Neutrophil (primary cell): ENCODE measurements around the gene EEPD1.

Experiments
- H3K27ac ChIP-seq: fragments of 200-600 bp; sonication (generic); 2 replicates; pipeline ENCODE4 v1.5.1; 2016; ENCODE audit warnings: mild to moderate bottlenecking, moderate library complexity
- H3K27me3 ChIP-seq: fragments of 200-600 bp; sonication (generic); 2 replicates; pipeline ENCODE4 v1.6.0; 2016; ENCODE audit warnings: mild to moderate bottlenecking
- H3K36me3 ChIP-seq: fragments of 200-600 bp; sonication (generic); 2 replicates; pipeline ENCODE4 v1.5.1; 2017
- H3K4me1 ChIP-seq, 2 experiments: fragments of 200-600 bp in 1 of 2; sonication (generic) in 1 of 2; 1 replicate in 1 of 2; 2 replicates in 1 of 2; pipeline versions ENCODE4 v1.5.1 to v1.6.1; 2013 to 2016; ENCODE audit warnings: low read depth in 1 of 2, low read length in 1 of 2, mild to moderate bottlenecking in 1 of 2, moderate library complexity in 1 of 2; ENCODE audit not compliant: control insufficient read depth in 1 of 2, insufficient read depth in 1 of 2
- H3K4me3 ChIP-seq, 2 experiments: fragments of 200-600 bp in 1 of 2; sonication (generic) in 1 of 2; 1 replicate in 1 of 2; 2 replicates in 1 of 2; pipeline ENCODE4 v1.5.1; 2013 to 2016; ENCODE audit warnings: low read depth in 1 of 2, low read length in 1 of 2, mild to moderate bottlenecking in 1 of 2, moderate library complexity in 1 of 2
- H3K9me3 ChIP-seq: fragments of 200-600 bp; sonication (generic); 2 replicates; pipeline ENCODE4 v1.5.1; 2016
- TF ChIP-seq, protein P1 (sequence below): fragments of 200-600 bp; sonication (generic); IDR thresholded peaks from 2 replicates; pipeline ENCODE4 v1.5.1; 2016; ENCODE audit warnings: antibody characterized with exemption

EEPD1 gene

DNA sequence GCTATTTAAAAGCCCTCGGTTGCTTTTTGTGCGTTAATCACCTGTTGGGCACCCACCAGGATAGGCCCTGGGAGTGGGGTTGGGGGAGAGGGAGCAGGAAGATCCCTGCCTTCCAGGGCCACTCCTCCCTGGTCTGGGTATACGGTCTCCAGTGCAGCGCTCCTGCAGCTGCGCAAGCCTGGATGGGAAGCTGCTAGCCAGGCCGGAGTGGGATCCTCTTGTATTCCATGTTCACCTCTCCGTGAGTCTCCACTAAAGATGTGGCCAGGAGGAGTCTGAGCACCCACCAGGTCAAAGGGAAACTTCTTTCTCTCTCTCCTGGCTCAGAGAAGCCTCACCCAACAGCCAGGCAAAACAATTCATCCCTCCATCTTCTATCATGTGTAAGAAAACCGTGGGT, 157.8 kb downstream of the EEPD1 start:
- TF ChIP-seq, protein P1, sequence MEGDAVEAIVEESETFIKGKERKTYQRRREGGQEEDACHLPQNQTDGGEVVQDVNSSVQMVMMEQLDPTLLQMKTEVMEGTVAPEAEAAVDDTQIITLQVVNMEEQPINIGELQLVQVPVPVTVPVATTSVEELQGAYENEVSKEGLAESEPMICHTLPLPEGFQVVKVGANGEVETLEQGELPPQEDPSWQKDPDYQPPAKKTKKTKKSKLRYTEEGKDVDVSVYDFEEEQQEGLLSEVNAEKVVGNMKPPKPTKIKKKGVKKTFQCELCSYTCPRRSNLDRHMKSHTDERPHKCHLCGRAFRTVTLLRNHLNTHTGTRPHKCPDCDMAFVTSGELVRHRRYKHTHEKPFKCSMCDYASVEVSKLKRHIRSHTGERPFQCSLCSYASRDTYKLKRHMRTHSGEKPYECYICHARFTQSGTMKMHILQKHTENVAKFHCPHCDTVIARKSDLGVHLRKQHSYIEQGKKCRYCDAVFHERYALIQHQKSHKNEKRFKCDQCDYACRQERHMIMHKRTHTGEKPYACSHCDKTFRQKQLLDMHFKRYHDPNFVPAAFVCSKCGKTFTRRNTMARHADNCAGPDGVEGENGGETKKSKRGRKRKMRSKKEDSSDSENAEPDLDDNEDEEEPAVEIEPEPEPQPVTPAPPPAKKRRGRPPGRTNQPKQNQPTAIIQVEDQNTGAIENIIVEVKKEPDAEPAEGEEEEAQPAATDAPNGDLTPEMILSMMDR = no peak
- Histone ChIP-seq H3K27ac (no peak overlapping the region), H3K9me3 (no peaks in the 10 kb centered on the region), H3K4me1 (no peaks in the 10 kb centered on the region), H3K36me3 (no peaks in the 10 kb centered on the region), H3K27me3 (no peaks in the 10 kb centered on the region), H3K4me3 (no peak overlapping the region)

DNA sequence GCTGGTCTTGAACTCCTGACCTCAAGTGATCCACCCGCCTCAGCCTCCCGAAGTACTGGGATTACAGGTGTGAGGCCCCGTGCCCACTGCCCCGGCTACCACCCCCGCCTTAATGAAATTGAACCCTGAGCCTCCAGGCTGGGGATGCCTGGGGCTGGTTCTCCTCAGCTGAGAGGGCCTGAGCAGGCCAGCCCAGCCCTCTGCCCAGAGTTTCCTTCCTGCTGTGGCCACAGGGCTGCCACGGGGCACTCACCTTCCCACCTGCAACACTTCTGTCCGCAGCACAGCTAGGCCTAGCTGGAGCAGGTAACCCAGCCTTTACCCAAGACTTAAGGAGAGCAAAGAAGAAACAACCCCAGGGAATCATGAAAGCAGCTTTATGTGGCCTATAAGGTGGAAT, 158.5 kb downstream of the EEPD1 start:
- no peaks in the 10 kb centered on the region for H3K36me3 ChIP-seq
- no peak overlapping the region for H3K27ac ChIP-seq
- H3K27me3 ChIP-seq = no peaks in the 10 kb centered on the region
- no peaks in the 10 kb centered on the region for H3K9me3 ChIP-seq
- no peaks in the 10 kb centered on the region for H3K4me1 ChIP-seq
- TF ChIP-seq, protein P1 = no peak
- H3K4me3 ChIP-seq = no peak overlapping the region

GRCh38 chr7:36312064-36312914, 159.2 kb downstream of the EEPD1 start:
- Histone ChIP-seq H3K4me1 (no peaks in the 10 kb centered on the region), H3K9me3 (no peaks in the 10 kb centered on the region), H3K36me3 (no peaks in the 10 kb centered on the region), H3K4me3 (no peak overlapping the region), H3K27me3 (no peaks in the 10 kb centered on the region), H3K27ac (no peak overlapping the region)
- TF ChIP-seq, protein P1 = peak; percentile 11

- Histone ChIP-seq H3K4me1 (no peaks in the 10 kb centered on the region), H3K27me3 (no peaks in the 10 kb centered on the region), H3K9me3 (no peaks in the 10 kb centered on the region), H3K4me3 (no peak overlapping the region), H3K27ac (no peak overlapping the region), H3K36me3 (no peaks in the 10 kb centered on the region)
- TF ChIP-seq, protein P1 = no peak
Measured at GRCh38 chr7:36312915-36313334, 159.9 kb downstream of the EEPD1 start.

- no peaks in the 10 kb centered on the region for H3K4me1 ChIP-seq
- no peaks in the 10 kb centered on the region for H3K36me3 ChIP-seq
- H3K9me3 ChIP-seq = no peaks in the 10 kb centered on the region
- TF ChIP-seq, protein P1 = no peak
- H3K27me3 ChIP-seq = no peaks in the 10 kb centered on the region
- no peak overlapping the region for H3K4me3 ChIP-seq
- no peak overlapping the region for H3K27ac ChIP-seq
Measured at GRCh38 chr7:36313607-36314006, 160.6 kb downstream of the EEPD1 start.
